Dendritic cell treated with granulocyte-macrophage colony-stimulating factor and Interleukin-4, amounts not matched to agents 40 ng/mL and 50 ng/mL, for 4 days (primary cell): ENCODE results near the gene CPEB3.

ENCODE experiments used
- H3K27ac Mint-ChIP-seq: one replicate; pipeline ENCODE4 v1.8.0; 2022; ENCODE audit warnings: mild to moderate bottlenecking, mixed read lengths
- H3K27me3 Mint-ChIP-seq: one replicate; pipeline ENCODE4 v1.8.0; 2022; ENCODE audit warnings: mild to moderate bottlenecking, mixed read lengths
- H3K36me3 Mint-ChIP-seq: one replicate; pipeline ENCODE4 v1.8.0; 2022; ENCODE audit warnings: low read depth, mixed read lengths
- H3K4me1 Mint-ChIP-seq: one replicate; pipeline ENCODE4 v1.8.0; 2022; ENCODE audit warnings: low read depth, mixed read lengths
- H3K4me3 Mint-ChIP-seq: one replicate; pipeline ENCODE4 v1.8.0; 2022; ENCODE audit warnings: mild to moderate bottlenecking, moderate library complexity, mixed read lengths
- H3K9me3 Mint-ChIP-seq: one replicate; pipeline ENCODE4 v1.8.0; 2022; ENCODE audit warnings: mixed read lengths
- intact Hi-C: fragments of 100-400 bp; cut with micrococcal nuclease; formaldehyde crosslinking; loops from one replicate; pipeline ENCODE4 v1.15.0; 2022

CPEB3 gene

DNA sequence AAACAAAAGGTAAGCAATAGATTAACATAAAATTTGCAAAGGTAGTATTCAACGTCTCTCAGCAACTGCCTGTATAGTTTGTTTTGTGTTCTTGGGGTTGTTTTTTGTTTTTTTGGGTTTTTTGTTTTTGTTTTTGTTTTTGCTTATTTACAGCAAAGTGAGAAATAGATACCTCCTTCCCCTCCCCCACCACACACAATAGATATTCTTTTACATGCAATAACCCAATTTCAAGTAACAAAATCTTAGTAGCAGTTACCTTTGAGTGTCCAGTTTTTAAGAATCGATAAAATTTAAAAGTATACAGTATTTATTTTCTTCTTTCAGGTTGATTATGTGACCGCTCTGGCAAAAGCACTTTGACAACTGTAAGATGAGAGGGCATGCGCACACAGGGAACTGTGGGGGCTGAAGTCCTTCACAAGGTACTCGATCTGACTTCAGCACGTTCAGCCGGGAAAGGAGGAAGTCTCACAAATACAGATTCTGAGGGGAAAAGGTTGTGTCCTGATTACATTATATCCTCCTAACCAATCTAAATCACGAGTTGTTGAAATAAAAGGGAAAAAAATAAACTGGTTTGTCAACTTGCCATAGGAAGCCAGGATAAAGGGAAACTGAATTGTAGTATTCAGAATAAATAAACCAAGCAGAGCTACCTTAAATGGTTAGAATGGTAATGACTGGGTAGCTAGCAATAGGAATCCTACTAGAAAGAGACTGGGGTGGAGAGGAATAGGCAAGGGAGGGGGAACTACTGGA lies 47.8 kb downstream of the CPEB3 start:
- H3K4me3 Mint-ChIP-seq: peak overlapping the region; percentile 59
- peak overlapping the region; percentile 80 for H3K27ac Mint-ChIP-seq
- H3K9me3 Mint-ChIP-seq: no peaks in the 10 kb centered on the region
- intact Hi-C loops: loop anchor here (2.0 kb wide), 1 partner anchor 48 kb away; the partner anchor contains the start of genes CPEB3 and MARCHF5
- peaks cover 25% of the 10 kb centered on the region for H3K36me3 Mint-ChIP-seq
- H3K27me3 Mint-ChIP-seq: no peaks in the 10 kb centered on the region
- peaks cover 34% of the 10 kb centered on the region for H3K4me1 Mint-ChIP-seq

- H3K27ac Mint-ChIP-seq: no peak overlapping the region
- H3K4me1 Mint-ChIP-seq: peaks cover 41% of the 10 kb centered on the region
- intact Hi-C loops: loop anchor here (2.0 kb wide), 1 partner anchor 48 kb away; the partner anchor contains the start of genes CPEB3 and MARCHF5
- no peak overlapping the region for H3K4me3 Mint-ChIP-seq
- no peaks in the 10 kb centered on the region for H3K9me3 Mint-ChIP-seq
- H3K36me3 Mint-ChIP-seq: peaks cover 28% of the 10 kb centered on the region
- H3K27me3 Mint-ChIP-seq: no peaks in the 10 kb centered on the region
Measured at GRCh38 chr10:92242380-92242779, 48.5 kb downstream of the CPEB3 start.

DNA sequence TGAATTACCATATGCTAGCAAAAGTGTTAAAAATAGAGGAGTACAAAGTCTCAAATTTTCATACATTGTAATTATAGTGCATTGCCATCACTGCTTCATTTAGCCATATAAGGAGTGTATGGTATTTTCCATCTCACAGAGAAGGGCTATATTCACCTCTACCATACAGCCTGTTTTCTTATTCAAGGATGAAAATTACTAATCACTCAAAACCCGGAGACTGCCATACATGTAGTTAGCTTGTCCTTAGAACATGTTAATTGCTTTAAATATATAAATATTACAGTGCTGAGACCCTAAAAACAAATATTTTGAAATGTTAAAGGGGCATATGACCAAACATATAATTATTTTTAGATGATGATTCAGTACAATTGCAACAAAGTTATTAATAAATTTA lies 49.4 kb downstream of the CPEB3 start:
- no peaks in the 10 kb centered on the region for H3K27me3 Mint-ChIP-seq
- H3K4me1 Mint-ChIP-seq: peaks cover 47% of the 10 kb centered on the region
- peak overlapping the region; percentile 97 for H3K27ac Mint-ChIP-seq
- no peak overlapping the region for H3K4me3 Mint-ChIP-seq
- H3K36me3 Mint-ChIP-seq: peaks cover 32% of the 10 kb centered on the region
- no peaks in the 10 kb centered on the region for H3K9me3 Mint-ChIP-seq
- intact Hi-C loops: loop anchor here (2.0 kb wide), 1 partner anchor 31 kb away; no protein-coding TSS in a partner anchor

DNA sequence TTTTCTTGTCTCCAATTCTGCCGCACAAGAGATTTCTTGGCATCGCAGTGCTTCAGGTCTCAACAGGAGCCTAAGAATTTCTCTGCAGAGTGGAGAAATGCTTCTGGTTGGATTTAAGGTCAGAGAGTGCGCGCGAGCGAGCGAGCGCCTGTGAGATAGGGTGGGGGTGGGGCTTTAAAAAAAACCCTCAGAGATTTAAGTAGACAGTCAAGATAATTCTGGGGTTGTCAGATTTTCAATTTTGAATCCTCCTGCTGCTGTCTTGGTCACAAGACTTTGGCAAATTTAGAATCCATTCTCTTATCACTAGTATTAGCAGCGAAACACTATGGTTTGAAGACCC lies 49.7 kb downstream of the CPEB3 start:
- H3K4me3 Mint-ChIP-seq: peak overlapping the region; percentile 91
- H3K4me1 Mint-ChIP-seq: peaks cover 47% of the 10 kb centered on the region
- no peaks in the 10 kb centered on the region for H3K27me3 Mint-ChIP-seq
- H3K9me3 Mint-ChIP-seq: no peaks in the 10 kb centered on the region
- peak overlapping the region; percentile 97 for H3K27ac Mint-ChIP-seq
- intact Hi-C loops: loop anchor here (2.0 kb wide), 1 partner anchor 30 kb away; no protein-coding TSS in a partner anchor
- H3K36me3 Mint-ChIP-seq: peaks cover 32% of the 10 kb centered on the region

GRCh38 chr10:92240289-92241157 lies 50.4 kb downstream of the CPEB3 start:
- H3K4me3 Mint-ChIP-seq: peak overlapping the region; percentile 91
- H3K27ac Mint-ChIP-seq: peak overlapping the region; percentile 97
- intact Hi-C loops: loop anchor here (2.0 kb wide), 1 partner anchor 30 kb away; no protein-coding TSS in a partner anchor
- no peaks in the 10 kb centered on the region for H3K27me3 Mint-ChIP-seq
- H3K9me3 Mint-ChIP-seq: no peaks in the 10 kb centered on the region
- peaks cover 32% of the 10 kb centered on the region for H3K36me3 Mint-ChIP-seq
- peaks cover 47% of the 10 kb centered on the region for H3K4me1 Mint-ChIP-seq

- intact Hi-C loops: loop anchor here (2.0 kb wide), 1 partner anchor 29 kb away; no protein-coding TSS in a partner anchor
- no peaks in the 10 kb centered on the region for H3K27me3 Mint-ChIP-seq
Measured at GRCh38 chr10:92239600-92240288, 51.1 kb downstream of the CPEB3 start.

GRCh38 chr10:92239151-92239599 lies 51.7 kb downstream of the CPEB3 start:
- Mint-ChIP-seq H3K4me1 (peaks cover 52% of the 10 kb centered on the region), H3K27me3 (no peaks in the 10 kb centered on the region), H3K36me3 (peaks cover 43% of the 10 kb centered on the region), H3K27ac (peak overlapping the region; percentile 97), H3K4me3 (peak overlapping the region; percentile 91), H3K9me3 (no peaks in the 10 kb centered on the region)
- intact Hi-C loops: no loop called here

More at GRCh38 chr10:92239600-92240288, 51.1 kb downstream of the CPEB3 start:
- Mint-ChIP-seq H3K36me3 (peaks cover 38% of the 10 kb centered on the region), H3K4me3 (peak overlapping the region; percentile 91), H3K27ac (peak overlapping the region; percentile 97), H3K9me3 (no peaks in the 10 kb centered on the region), H3K4me1 (peaks cover 51% of the 10 kb centered on the region)

GRCh38 chr10:92238586-92239098 lies 52.2 kb downstream of the CPEB3 start:
- H3K9me3 Mint-ChIP-seq: no peaks in the 10 kb centered on the region
- H3K27me3 Mint-ChIP-seq: no peaks in the 10 kb centered on the region
- H3K4me1 Mint-ChIP-seq: peaks cover 55% of the 10 kb centered on the region
- peaks cover 43% of the 10 kb centered on the region for H3K36me3 Mint-ChIP-seq
- H3K4me3 Mint-ChIP-seq: peak overlapping the region; percentile 91
- H3K27ac Mint-ChIP-seq: peak overlapping the region; percentile 97
- intact Hi-C loops: no loop called here

GRCh38 chr10:92238054-92238585 lies 52.8 kb downstream of the CPEB3 start:
- intact Hi-C loops: no loop called here
- Mint-ChIP-seq H3K27ac (peak overlapping the region; percentile 97), H3K4me1 (peaks cover 55% of the 10 kb centered on the region), H3K9me3 (no peaks in the 10 kb centered on the region), H3K36me3 (peaks cover 43% of the 10 kb centered on the region), H3K4me3 (peak overlapping the region; percentile 91), H3K27me3 (no peaks in the 10 kb centered on the region)

DNA sequence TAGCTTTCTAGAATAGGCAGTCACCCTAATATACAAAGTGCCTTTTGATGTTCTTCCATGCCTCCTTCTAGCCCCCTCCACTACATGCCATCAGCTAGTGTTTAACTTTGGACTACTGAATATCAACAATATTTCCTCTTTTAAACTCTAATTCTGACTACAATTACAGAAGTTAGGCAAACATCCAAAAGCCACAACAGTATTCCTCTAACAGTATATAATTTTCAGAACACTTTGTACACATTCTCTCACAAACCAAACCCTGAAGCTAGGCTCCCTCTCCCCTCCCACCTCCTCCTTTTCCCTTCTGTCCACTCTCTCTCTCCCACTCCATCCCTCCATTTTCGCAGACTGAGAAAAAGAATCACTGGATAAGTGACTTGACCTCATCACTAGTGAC lies 59.7 kb downstream of the CPEB3 start:
- intact Hi-C loops: no loop called here
- peaks cover 41% of the 10 kb centered on the region for H3K36me3 Mint-ChIP-seq
- H3K4me1 Mint-ChIP-seq: peaks cover 32% of the 10 kb centered on the region
- H3K27ac Mint-ChIP-seq: peak overlapping the region; percentile 61
- no peaks in the 10 kb centered on the region for H3K9me3 Mint-ChIP-seq
- no peaks in the 10 kb centered on the region for H3K27me3 Mint-ChIP-seq
- H3K4me3 Mint-ChIP-seq: no peak overlapping the region

DNA sequence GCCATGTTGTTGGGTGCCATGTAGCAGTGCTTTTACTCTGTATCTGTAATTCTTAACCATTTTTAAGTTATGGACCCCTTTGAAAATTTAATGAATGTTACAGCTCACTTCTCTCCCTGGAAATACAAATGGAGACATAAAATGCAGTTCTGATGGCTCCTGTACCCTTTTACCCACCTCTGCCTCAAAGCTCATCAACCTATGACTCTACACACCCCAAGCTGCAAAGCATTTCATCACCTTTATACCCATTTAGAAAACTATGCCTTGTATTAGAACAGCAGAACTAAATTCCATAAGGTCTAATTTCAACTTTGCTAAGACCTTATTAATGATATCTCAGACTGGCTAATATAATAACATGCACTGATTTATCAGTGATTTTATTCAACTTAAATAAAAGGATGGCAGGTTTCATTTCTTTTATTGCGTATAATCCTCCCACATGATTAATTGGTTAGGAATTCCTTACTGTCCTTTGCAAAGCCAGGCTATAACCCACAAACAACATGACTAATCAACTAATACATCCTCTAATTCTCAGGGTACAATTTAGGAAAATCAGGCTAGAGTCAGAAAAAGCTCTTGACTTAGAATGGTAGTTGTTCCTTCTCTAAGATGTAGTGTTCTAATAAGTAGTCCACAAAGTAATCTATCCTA lies 68.1 kb downstream of the CPEB3 start:
- intact Hi-C loops: no loop called here
- H3K27ac Mint-ChIP-seq: no peak overlapping the region

DNA sequence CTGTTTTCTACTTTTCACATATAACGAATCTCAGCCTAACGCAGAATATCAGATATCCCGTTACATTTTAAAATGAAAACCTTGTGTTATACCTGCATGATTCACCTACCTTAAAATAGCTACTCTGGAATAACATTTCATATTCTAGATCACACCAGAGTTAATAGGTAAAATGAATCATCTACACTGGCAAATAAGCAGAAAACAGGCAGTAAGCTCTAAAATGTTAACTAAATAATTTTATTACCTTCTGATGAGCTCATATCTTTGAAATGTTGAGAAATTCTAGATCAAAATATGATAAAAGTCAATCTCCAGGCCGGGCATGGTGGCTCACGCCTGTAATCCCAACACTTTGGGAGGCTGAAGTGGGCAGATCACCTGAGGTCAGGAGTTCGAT lies 71.3 kb downstream of the CPEB3 start:
- Mint-ChIP-seq H3K9me3 (no peaks in the 10 kb centered on the region), H3K36me3 (peaks cover 37% of the 10 kb centered on the region), H3K27ac (no peak overlapping the region), H3K4me3 (no peak overlapping the region), H3K4me1 (no peaks in the 10 kb centered on the region), H3K27me3 (no peaks in the 10 kb centered on the region)
- intact Hi-C loops: no loop called here

More for the DNA sequence above, 68.1 kb downstream of the CPEB3 start:
- peaks cover 42% of the 10 kb centered on the region for H3K36me3 Mint-ChIP-seq
- H3K4me3 Mint-ChIP-seq: no peak overlapping the region
- H3K4me1 Mint-ChIP-seq: peaks cover 5% of the 10 kb centered on the region
- H3K27me3 Mint-ChIP-seq: no peaks in the 10 kb centered on the region
- no peaks in the 10 kb centered on the region for H3K9me3 Mint-ChIP-seq

GRCh38 chr10:92218569-92218968 lies 72.3 kb downstream of the CPEB3 start:
- H3K4me1 Mint-ChIP-seq: no peaks in the 10 kb centered on the region
- intact Hi-C loops: no loop called here
- no peak overlapping the region for H3K4me3 Mint-ChIP-seq
- H3K36me3 Mint-ChIP-seq: peaks cover 31% of the 10 kb centered on the region
- H3K27ac Mint-ChIP-seq: no peak overlapping the region
- H3K9me3 Mint-ChIP-seq: no peaks in the 10 kb centered on the region
- H3K27me3 Mint-ChIP-seq: no peaks in the 10 kb centered on the region
